ENCODE data around the gene SMURF1.
"Not testable (repeated sequence)": the region's sequence is repeated elsewhere in the genome, so short reads cannot be mapped to it uniquely, and the experiment has no call there.

SMURF1 gene

GRCh38 chr7:99165816-99166215 lies 21.9 kb upstream of the SMURF1 start:
- TF ChIP-seq ZNF274 (IDR thresholded peaks at IDR 0.05; ENCODE audit: low read depth, low read length), result no peak
- no peak overlapping the region for H3K4me3 ChIP-seq (ENCODE audit: low read length)

- H3K4me3 ChIP-seq (ENCODE audit: low read length), result not testable (repeated sequence)
Observed at GRCh38 chr7:99163669-99164068, 19.8 kb upstream of the SMURF1 start.

- TF ChIP-seq ZNF274 (IDR thresholded peaks at IDR 0.05; ENCODE audit: low read depth, low read length), result no peak
- no peak overlapping the region for H3K4me3 ChIP-seq (ENCODE audit: low read length)
Observed at GRCh38 chr7:99156649-99157048, 12.7 kb upstream of the SMURF1 start.

DNA sequence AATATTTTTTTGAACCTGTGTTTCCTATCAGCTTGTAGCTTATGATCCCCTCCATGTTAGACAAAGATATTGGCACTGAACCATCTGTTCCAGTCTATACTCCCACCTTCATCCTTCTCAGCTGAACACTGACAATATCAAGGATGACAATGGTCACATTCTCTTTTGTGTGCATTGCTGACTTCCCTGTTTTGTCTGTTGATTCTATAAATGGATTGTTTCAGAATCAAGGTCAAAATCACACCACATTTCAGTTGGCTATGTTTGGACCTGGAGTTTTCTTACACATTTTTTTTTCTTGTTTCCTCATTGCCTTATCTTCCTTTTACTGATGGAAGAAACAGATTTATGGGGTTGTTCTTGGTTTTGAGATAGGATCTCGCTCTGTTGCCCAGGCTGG lies 11.3 kb upstream of the SMURF1 start:
- TF ChIP-seq ZNF274 (IDR thresholded peaks at IDR 0.05; ENCODE audit: low read depth, low read length), result no peak
- H3K4me3 ChIP-seq (ENCODE audit: low read length), result no peak overlapping the region

DNA sequence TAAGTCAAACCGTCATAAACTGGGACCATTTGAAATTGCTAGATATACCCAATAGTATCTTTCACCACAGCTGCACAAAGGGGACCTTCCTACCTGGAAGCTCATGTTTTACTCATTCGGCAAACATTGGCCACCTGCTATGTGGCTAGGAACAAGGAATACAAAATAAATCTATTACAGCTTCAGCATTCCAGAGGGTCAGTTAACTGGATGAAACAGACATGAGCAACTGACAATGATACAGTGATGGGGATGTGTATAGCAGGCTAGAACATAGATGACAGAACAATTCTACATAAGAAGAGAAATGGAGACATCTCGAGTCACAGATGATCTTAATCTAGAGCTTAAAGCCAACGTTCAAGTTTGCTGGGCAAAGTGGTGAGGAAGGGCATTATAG lies 3.1 kb upstream of the SMURF1 start:
- no peak overlapping the region for H3K4me3 ChIP-seq (ENCODE audit: low read length)
- TF ChIP-seq ZNF274 (IDR thresholded peaks at IDR 0.05; ENCODE audit: low read depth, low read length), result no peak

DNA sequence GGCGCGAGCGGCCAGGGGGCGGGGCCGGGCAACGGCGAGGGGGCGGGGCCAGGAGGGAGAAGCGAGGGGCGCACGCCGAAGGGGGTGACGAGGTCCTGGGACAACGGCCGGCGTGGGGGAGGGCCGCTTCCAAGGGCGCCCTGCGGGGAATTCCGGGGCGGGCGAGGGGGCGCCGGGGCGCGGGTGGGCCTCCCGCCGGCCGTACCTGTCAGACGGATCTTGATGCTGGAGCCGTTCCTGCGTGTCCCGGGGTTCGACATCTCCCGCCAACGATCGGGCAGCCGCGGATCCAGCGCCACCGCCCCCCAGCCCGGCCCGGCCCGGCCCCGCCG lies 421 bp downstream of the SMURF1 start:
- peak overlapping the region; percentile 73 for H3K4me3 ChIP-seq (ENCODE audit: low read length)
- no peak for TF ChIP-seq ZNF274 (IDR thresholded peaks at IDR 0.05; ENCODE audit: low read depth, low read length)

DNA sequence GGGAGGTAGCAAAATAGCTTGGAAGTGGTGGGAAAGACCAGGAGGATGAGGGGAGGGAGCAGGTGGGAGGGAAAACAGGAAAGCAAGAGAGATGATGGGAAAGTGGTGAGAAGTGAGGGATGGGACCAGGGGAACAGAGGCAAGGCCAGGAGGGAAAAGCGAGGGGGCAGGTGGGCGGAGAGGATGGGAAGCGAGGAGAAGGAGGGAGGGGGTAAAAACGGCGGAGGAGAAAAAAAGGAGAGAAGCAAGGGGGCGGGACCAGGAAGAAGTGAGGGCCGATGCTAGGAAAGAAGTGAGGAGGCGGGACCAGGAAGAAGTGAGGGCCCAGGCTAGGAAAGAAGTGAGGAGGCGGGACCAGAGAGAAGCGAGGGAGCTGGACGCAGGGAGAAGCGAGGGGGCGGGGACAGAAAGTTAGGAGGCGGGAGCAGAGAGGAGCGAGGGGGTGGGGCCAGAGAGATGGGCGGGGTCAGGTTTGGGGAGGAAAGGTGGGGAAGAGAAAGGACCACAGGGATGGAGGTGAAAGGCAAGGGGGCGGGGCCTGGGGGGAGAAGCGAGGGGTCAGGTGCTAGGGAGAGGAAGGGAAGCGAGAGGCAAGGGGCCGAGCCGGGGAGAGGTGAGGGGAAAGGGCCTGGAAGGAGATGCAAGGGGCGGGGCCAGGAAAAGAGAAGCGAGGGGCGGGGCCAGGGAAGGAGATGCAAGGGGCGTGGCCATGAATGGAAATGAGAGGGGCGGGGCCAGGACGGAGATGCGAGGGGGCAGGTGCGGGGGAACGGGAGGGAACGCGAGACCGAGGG lies 984 bp downstream of the SMURF1 start:
- no peak for TF ChIP-seq ZNF274 (IDR thresholded peaks at IDR 0.05; ENCODE audit: low read depth, low read length)
- H3K4me3 ChIP-seq (ENCODE audit: low read length), result peak overlapping the region; percentile 73

DNA sequence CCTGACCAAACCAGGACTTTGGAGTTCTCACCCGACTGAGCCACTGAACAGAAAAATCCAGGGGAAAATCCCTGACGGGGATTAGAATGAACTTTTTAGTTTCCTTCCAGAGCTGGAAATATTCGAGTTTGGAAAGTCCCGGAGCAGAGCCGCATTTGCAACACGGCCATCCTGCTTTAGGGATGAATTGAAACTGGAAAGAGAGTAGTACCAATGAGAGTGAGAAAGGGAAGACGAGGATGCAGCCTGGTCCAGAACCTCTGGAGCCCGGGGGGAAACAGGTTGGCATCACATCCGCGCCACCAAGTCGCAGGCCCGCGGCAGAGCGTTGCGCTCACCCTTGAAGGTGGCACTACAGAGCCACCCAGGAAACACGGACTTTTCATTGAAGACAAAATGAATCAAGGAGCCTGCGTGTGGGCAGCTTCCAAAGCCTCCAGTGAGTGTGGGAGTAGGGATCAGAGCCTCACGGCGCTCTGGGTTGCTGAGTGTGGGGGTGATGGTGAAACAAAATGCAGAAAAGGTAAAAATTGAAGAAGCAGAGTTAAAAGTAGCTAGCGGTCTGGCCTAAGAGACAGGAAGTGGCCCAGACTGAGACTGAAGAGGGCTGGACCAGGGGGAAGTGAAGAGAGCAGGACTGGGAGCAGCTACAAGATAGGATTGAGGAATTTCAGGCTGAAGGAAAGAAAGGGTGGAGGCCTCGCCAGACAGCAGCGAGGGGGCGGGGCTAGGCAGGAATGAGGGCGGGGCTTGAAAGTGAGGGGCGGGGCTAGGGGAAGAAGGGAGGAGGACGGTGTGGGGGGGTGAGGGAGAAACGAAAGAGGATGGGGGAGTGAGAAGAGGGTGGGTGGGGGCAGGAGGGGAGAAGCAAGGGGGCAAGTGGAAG lies 1.8 kb downstream of the SMURF1 start:
- H3K4me3 ChIP-seq (ENCODE audit: low read length), result peak overlapping the region; percentile 22; the same call in 1 of the 2 replicates
- no peak for TF ChIP-seq ZNF274 (IDR thresholded peaks at IDR 0.05; ENCODE audit: low read depth, low read length)

DNA sequence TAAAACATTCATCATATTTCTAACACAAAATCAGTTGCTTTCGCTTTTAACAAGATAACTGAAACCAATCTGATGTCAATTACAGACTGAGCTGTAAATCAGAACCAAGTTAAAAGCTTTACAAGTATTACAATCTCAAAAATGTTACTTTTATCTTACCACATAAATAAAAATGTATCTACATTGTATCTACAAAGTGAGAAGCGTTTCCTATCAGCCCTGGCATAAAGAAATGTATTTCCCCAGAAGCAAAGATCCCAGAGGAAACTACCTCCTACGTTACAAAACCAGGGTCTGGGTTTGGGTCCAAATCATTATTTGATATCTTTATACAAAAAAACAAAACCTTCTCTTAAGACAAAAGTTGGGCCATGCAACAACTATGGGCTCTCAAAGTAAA lies 2.6 kb downstream of the SMURF1 start:
- no peak for TF ChIP-seq ZNF274 (IDR thresholded peaks at IDR 0.05; ENCODE audit: low read depth, low read length)
- no peak overlapping the region for H3K4me3 ChIP-seq (ENCODE audit: low read length)

DNA sequence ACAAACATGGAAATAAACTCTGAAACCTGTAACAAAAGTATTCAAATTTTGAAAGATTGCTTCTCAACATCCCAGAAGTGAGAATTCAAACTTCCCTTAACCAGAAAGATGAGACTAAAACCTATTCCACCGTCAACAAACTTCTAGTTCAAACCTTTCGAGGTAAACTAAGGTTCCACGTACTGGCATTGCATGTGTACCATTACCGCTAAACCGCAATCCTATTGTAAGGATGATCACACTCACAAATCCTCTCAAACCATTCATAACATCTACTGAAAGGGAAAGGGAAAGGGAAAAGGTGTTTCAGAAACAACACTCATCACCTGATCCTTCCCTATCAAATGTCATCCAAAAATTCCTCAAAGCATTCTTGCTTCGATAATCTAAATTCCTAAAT lies 3.1 kb downstream of the SMURF1 start:
- no peak overlapping the region for H3K4me3 ChIP-seq (ENCODE audit: low read length)

DNA sequence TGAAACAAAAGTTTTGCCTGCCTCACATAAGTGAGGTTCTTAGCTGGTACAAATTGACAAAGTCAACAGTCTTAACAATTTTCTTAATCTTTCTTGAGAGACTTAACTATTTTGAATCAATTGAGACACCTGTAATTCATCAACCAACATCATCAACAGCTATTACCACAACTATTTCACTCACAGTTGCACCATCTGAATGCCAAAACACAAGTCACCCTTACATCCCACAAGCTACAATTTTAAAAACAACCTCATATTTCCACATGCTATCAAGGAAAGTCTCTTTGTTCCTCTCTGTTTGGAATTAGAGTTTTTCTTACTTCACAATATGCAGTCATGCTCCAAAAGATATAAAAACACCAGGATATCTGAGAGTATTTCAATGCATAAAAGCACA lies 4.9 kb downstream of the SMURF1 start:
- no peak for TF ChIP-seq ZNF274 (IDR thresholded peaks at IDR 0.05; ENCODE audit: low read depth, low read length)
- H3K4me3 ChIP-seq (ENCODE audit: low read length), result no peak overlapping the region

More for the DNA sequence above, 3.1 kb downstream of the SMURF1 start:
- TF ChIP-seq ZNF274 (IDR thresholded peaks at IDR 0.05; ENCODE audit: low read depth, low read length), result no peak

DNA sequence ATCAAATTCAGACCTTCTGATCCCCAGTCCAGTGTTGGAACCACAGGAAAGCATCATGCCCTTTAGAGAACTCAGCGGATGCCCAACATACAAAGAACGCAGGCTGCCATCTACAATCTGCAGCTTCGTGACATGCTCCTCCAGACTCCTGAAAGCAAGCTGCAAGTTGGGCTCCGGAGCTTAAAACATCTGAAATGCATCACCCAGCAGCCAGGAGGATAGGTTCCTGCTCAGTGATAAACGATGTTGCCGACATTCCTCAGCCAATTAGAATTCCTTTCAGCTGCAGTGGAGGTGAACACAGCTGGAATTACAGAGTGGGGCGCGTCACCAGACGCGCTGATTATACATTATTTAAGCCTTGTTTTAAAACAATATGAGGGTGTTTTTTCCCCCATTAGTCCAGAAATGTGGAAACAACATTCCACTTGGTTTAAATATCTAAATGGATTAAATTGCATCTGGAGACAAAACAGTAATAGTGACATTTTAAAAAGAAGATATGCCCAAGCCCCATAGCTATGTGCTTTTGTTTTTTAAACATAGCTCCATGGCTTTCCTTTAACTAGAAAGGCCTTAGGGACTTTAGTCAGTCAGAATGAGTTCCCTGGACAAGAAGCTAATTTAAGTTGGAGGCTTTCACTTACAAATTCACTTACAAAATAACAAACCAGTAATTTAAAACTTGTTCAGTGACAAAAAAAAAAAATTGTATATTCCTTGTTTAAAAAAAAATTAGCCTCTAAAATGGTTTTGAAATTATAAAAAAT lies 6.3 kb downstream of the SMURF1 start:
- no peak for TF ChIP-seq ZNF274 (IDR thresholded peaks at IDR 0.05; ENCODE audit: low read depth, low read length)
- H3K4me3 ChIP-seq (ENCODE audit: low read length), result no peak overlapping the region

- no peak for TF ChIP-seq ZNF274 (IDR thresholded peaks at IDR 0.05; ENCODE audit: low read depth, low read length)
- H3K4me3 ChIP-seq (ENCODE audit: low read length), result no peak overlapping the region
Observed at GRCh38 chr7:99135938-99136337, 8.0 kb downstream of the SMURF1 start.

GRCh38 chr7:99133766-99134564 lies 9.9 kb downstream of the SMURF1 start:
- no peak for TF ChIP-seq ZNF274 (IDR thresholded peaks at IDR 0.05; ENCODE audit: low read depth, low read length)
- no peak overlapping the region for H3K4me3 ChIP-seq (ENCODE audit: low read length)
